Transverse colon (tissue), 4 donors: Measurements from ENCODE around the gene ZNF500.

Experiments
- EP300 ChIP-seq: sonication (generic); formaldehyde crosslinking; IDR thresholded peaks from one replicate; pipeline ENCODE4 v1.6.1; 2017; ENCODE audit warnings: antibody characterized with exemption, low read depth
- POLR2A ChIP-seq: fragments of 450-650 bp; IDR thresholded peaks from one replicate; pipeline ENCODE4 v1.6.1; 2016; ENCODE audit warnings: antibody characterized with exemption, mild to moderate bottlenecking, moderate library complexity
- POLR2AphosphoS5 ChIP-seq, 3 donors: sonication (generic); formaldehyde crosslinking; IDR thresholded peaks; one replicate each; pipeline ENCODE4 v1.6.1; 2016; ENCODE audit warnings: antibody characterized with exemption in 3 of 3
- TF ChIP-seq, protein P1 (sequence below), 5 experiments: fragments of 200-600 bp in 3 of 5; fragments of 450-650 bp in 2 of 5; sonication (generic) in 3 of 5; IDR thresholded peaks; 1 replicate in 2 of 5; 2 replicates in 3 of 5; pipeline ENCODE4 v1.5.1; 2016 to 2017; ENCODE audit warnings: antibody characterized with exemption in 5 of 5, inconsistent platforms in 3 of 5, mild to moderate bottlenecking in 2 of 5, moderate library complexity in 1 of 5

- TF ChIP-seq, protein P1, sequence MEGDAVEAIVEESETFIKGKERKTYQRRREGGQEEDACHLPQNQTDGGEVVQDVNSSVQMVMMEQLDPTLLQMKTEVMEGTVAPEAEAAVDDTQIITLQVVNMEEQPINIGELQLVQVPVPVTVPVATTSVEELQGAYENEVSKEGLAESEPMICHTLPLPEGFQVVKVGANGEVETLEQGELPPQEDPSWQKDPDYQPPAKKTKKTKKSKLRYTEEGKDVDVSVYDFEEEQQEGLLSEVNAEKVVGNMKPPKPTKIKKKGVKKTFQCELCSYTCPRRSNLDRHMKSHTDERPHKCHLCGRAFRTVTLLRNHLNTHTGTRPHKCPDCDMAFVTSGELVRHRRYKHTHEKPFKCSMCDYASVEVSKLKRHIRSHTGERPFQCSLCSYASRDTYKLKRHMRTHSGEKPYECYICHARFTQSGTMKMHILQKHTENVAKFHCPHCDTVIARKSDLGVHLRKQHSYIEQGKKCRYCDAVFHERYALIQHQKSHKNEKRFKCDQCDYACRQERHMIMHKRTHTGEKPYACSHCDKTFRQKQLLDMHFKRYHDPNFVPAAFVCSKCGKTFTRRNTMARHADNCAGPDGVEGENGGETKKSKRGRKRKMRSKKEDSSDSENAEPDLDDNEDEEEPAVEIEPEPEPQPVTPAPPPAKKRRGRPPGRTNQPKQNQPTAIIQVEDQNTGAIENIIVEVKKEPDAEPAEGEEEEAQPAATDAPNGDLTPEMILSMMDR (IDR thresholded peaks at IDR 0.05) = no peak
- no peak for TF ChIP-seq POLR2AphosphoS5 (IDR thresholded peaks at IDR 0.05)
- TF ChIP-seq POLR2A = no peak
- no peak for TF ChIP-seq EP300
Observed at GRCh38 chr16:4753227-4753626, 13.7 kb downstream of the ZNF500 start.
